WERI-Rb-1 (cell line): Measurements from ENCODE around the gene PRKCA.

ENCODE experiments used
- DNase-seq: peaks from one replicate; pipeline ENCODE4 v3.0.0-alpha.2; 2020
- H3K27ac ChIP-seq: fragments of 250-450 bp; sonication (Bioruptor Pico); 2 replicates; pipeline ENCODE4 v1.5.1; 2020; ENCODE audit warnings: mild to moderate bottlenecking, moderate library complexity
- H3K27me3 ChIP-seq: fragments of 250-450 bp; sonication (Bioruptor Pico); 2 replicates; pipeline ENCODE4 v1.5.1; 2021; ENCODE audit warnings: mild to moderate bottlenecking, low read depth, moderate library complexity; ENCODE audit not compliant: insufficient read depth, severe bottlenecking
- H3K36me3 ChIP-seq: fragments of 250-450 bp; sonication (Bioruptor Pico); 2 replicates; pipeline ENCODE4 v1.5.1; 2020; ENCODE audit warnings: mild to moderate bottlenecking, moderate library complexity
- H3K4me3 ChIP-seq: 2 replicates; pipeline ENCODE4 v1.5.1; 2011; ENCODE audit warnings: low read depth, mild to moderate bottlenecking, control low read depth, low read length
- H3K9me3 ChIP-seq: fragments of 250-450 bp; sonication (Bioruptor Pico); 2 replicates; pipeline ENCODE4 v1.5.1; 2021; ENCODE audit warnings: mild to moderate bottlenecking, moderate library complexity; ENCODE audit not compliant: severe bottlenecking
- TF ChIP-seq, protein P1 (sequence below): IDR thresholded peaks from 2 replicates; pipeline ENCODE4 v1.5.1; 2011; ENCODE audit warnings: low read depth, mild to moderate bottlenecking, control low read depth, inconsistent platforms, low read length

Gene PRKCA

DNA sequence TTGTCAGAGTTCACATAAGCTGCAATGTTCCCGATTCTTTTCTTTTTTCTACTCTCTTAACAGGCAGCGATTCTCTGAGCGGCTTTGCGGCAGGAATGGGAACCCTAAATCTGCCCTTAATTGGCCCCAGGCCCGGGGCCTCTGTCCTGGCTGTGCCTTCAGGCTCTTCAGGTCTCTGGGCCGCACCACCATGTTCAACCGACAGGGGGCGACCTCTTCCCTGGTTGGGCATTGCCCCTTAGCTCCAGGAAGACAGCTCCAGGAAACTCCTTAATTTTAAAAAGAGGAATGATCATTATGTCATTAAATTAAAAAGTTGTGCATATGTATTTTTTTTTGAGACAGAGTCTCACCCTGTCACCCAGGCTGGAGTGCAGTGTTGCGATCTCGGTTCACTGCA lies 552.8 kb downstream of the PRKCA start:
- H3K9me3 ChIP-seq, result peaks cover 11% of the 10 kb centered on the region
- peak; percentile 47 for DNase-seq
- TF ChIP-seq, protein P1, sequence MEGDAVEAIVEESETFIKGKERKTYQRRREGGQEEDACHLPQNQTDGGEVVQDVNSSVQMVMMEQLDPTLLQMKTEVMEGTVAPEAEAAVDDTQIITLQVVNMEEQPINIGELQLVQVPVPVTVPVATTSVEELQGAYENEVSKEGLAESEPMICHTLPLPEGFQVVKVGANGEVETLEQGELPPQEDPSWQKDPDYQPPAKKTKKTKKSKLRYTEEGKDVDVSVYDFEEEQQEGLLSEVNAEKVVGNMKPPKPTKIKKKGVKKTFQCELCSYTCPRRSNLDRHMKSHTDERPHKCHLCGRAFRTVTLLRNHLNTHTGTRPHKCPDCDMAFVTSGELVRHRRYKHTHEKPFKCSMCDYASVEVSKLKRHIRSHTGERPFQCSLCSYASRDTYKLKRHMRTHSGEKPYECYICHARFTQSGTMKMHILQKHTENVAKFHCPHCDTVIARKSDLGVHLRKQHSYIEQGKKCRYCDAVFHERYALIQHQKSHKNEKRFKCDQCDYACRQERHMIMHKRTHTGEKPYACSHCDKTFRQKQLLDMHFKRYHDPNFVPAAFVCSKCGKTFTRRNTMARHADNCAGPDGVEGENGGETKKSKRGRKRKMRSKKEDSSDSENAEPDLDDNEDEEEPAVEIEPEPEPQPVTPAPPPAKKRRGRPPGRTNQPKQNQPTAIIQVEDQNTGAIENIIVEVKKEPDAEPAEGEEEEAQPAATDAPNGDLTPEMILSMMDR, result peak; percentile 49
- H3K27me3 ChIP-seq, result no peaks in the 10 kb centered on the region
- H3K27ac ChIP-seq, result no peak overlapping the region
- H3K4me3 ChIP-seq, result no peak overlapping the region
- H3K36me3 ChIP-seq, result peaks cover 8% of the 10 kb centered on the region

DNA sequence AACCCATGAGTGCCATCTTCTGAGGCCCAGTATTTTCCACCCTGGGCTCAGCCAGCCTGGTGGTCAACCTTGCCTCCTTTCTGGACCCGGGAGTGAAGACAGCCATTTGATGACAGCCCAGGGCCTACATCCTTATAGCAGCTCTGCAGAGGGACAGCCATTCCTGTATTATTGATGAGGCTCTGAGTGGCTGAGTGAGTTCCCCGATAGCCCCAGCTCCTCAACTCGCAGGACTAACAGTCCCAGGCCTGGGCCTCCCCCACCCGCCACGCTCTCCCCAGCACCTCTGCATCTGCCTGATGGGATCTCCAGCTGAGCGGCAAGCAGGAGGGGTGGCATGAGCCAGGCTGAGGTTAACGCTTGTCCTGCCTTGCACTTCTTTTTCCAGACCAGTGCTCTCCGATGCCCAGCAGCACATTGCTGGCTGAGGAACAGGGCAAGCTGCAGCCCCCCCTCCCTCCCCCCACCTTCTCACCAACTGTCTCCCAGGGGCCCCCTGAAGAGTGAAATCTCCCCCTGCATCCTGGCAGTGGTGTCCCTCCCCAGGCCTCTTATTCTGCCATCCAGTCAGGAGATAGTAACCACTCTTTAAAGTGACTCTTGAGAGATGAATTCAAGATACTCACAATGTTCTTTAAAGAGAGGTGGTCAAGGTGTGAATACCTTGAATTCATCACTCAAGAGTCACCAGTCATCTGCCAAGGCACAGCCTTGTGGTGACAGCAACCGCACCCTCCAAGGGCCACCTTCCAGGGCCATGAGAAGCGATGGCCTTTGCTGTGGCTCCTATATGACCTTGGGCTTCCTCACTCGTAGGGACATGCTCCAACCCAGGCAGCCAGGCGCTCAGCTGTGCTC lies 556.0 kb downstream of the PRKCA start:
- Histone ChIP-seq H3K36me3 (peaks cover 8% of the 10 kb centered on the region), H3K9me3 (peaks cover 13% of the 10 kb centered on the region), H3K27me3 (no peaks in the 10 kb centered on the region), H3K27ac (no peak overlapping the region), H3K4me3 (no peak overlapping the region)
- DNase-seq, result no peak
- TF ChIP-seq, protein P1, result no peak

DNA sequence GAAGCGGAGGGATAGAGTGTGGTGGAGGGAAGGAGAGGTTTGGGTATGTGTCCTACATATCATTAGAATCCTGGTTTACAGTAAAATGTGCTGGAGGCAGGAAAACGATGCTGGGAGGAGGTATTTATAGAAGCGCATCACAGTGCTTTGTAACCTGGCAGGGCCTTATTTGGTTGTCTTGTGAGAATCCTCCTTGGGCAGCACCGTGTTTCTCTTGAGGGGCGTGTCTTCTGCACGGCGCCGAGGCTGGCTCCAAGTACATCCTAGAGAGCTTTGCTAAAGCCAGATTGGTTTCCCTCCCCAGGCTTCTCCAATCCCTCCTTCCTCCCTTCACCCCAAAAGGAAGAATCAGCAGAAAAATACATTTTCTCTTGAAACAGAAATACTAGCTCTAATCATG lies 556.9 kb downstream of the PRKCA start:
- no peak for DNase-seq
- Histone ChIP-seq H3K4me3 (no peak overlapping the region), H3K27ac (no peak overlapping the region), H3K9me3 (peaks cover 13% of the 10 kb centered on the region), H3K27me3 (no peaks in the 10 kb centered on the region), H3K36me3 (peaks cover 8% of the 10 kb centered on the region)
- TF ChIP-seq, protein P1, result no peak

DNA sequence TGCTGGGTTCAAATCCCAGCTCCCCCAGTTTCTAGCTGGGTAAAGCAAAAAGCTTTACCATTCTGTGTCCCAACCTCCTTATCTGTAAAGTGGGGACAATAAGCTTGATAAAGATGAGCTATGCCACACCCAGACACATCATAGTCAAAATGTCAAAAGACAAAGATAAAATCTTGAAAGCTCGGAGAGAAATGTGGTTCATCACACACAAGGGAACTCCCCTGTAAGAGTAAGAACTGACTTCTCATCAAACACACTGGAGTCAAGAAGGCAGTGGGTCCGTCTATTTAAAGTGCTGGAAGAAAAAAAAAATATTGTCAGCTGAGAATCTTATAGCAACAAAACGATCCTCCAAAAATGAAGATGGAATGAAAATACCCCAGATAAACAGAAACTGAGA lies 557.8 kb downstream of the PRKCA start:
- DNase-seq, result no peak
- H3K4me3 ChIP-seq, result no peak overlapping the region
- peaks cover 4% of the 10 kb centered on the region for H3K36me3 ChIP-seq
- TF ChIP-seq, protein P1, result no peak
- H3K9me3 ChIP-seq, result peaks cover 5% of the 10 kb centered on the region
- H3K27me3 ChIP-seq, result no peaks in the 10 kb centered on the region
- no peak overlapping the region for H3K27ac ChIP-seq
